Prostate gland (tissue), 2 donors: Measurements from ENCODE around the gene ACAD10.

Experiments
- POLR2A ChIP-seq: fragments of 450-650 bp; IDR thresholded peaks from one replicate; pipeline ENCODE4 v1.6.1; 2016; ENCODE audit warnings: antibody characterized with exemption, mild to moderate bottlenecking
- POLR2AphosphoS5 ChIP-seq: sonication (generic); formaldehyde crosslinking; IDR thresholded peaks from one replicate; pipeline ENCODE4 v1.6.1; 2017; ENCODE audit warnings: antibody characterized with exemption
- TF ChIP-seq, protein P1 (sequence below), 4 experiments: fragments of 200-600 bp in 2 of 4; fragments of 450-650 bp in 2 of 4; sonication (generic) in 2 of 4; IDR thresholded peaks; 1 replicate in 3 of 4; 2 replicates in 1 of 4; pipeline ENCODE4 v1.5.1; 2016 to 2019; ENCODE audit warnings: antibody characterized with exemption in 4 of 4, mild to moderate bottlenecking in 2 of 4, moderate library complexity in 2 of 4

DNA sequence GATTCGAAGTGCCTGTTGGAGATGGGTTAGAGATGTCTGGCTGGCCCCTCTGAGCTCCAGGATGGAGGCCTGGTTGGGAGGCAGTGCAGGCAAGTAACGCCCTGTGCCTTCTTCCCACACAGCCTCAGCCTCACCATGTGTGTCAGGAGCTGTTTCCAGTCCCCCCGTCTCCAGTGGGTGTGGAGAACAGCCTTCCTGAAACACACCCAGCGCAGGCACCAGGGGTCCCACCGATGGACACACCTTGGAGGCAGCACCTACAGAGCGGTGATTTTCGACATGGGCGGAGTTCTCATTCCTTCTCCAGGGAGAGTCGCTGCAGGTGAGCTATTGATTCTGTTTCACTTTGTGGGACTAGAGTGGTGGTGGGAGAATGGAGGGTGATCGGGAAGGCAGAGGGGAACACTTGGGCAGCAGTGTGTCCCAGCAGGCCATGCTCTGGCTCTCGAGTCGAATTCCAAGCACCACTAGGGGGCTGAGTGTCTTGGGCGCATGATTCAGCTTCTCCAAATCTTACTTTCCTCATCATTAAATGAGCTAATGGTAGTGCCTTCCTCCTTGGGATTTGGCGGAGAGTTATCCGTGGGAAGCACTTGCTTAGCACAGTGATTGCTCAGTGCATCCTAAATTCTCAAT lies 6.8 kb downstream of the ACAD10 start:
- TF ChIP-seq POLR2AphosphoS5 (no peak), POLR2A (no peak)
- TF ChIP-seq, protein P1, sequence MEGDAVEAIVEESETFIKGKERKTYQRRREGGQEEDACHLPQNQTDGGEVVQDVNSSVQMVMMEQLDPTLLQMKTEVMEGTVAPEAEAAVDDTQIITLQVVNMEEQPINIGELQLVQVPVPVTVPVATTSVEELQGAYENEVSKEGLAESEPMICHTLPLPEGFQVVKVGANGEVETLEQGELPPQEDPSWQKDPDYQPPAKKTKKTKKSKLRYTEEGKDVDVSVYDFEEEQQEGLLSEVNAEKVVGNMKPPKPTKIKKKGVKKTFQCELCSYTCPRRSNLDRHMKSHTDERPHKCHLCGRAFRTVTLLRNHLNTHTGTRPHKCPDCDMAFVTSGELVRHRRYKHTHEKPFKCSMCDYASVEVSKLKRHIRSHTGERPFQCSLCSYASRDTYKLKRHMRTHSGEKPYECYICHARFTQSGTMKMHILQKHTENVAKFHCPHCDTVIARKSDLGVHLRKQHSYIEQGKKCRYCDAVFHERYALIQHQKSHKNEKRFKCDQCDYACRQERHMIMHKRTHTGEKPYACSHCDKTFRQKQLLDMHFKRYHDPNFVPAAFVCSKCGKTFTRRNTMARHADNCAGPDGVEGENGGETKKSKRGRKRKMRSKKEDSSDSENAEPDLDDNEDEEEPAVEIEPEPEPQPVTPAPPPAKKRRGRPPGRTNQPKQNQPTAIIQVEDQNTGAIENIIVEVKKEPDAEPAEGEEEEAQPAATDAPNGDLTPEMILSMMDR (IDR thresholded peaks at IDR 0.05): no peak
